COLO829 (cell line): ENCODE results near the gene PCDHGA8.
"Not testable (repeated sequence)": the region's sequence is repeated elsewhere in the genome, so short reads cannot be mapped to it uniquely, and the experiment has no call there.

Experiments used
- DNase-seq: peaks from one replicate; pipeline ENCODE4 v3.0.0; 2012; ENCODE audit warnings: low spot score

PCDHGA8 gene

DNA sequence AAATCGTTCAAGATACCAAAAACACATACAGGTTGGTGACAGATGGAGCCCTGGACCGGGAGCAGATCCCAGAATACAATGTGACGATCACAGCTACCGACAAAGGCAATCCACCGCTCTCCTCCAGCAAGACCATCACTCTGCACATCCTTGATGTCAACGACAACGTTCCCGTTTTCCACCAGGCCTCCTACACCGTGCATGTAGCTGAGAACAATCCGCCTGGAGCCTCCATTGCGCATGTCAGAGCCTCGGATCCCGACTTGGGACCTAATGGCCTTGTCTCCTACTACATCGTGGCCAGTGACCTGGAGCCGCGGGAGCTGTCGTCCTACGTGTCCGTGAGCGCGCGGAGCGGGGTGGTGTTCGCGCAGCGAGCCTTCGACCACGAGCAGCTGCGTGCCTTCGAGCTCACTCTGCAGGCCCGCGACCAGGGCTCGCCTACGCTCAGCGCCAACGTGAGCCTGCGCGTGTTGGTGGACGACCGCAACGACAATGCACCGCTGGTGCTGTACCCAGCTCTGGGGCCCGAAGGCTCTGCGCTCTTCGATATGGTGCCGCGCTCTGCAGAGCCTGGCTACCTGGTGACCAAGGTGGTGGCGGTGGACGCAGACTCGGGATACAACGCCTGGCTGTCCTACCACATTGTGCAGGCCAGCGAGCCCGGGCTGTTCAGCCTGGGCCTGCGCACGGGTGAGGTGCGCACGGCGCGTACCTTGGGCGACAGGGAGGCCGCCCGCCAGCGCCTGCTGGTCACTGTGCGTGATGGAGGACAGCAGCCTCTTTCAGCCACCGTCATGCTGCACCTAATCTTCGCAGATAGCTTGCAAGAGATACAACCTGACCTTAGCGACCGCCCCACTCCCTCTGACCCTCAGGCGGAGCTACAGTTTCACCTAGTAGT is 20.6 kb upstream of the PCDHGA8 start:
- DNase-seq, result no peak

DNA sequence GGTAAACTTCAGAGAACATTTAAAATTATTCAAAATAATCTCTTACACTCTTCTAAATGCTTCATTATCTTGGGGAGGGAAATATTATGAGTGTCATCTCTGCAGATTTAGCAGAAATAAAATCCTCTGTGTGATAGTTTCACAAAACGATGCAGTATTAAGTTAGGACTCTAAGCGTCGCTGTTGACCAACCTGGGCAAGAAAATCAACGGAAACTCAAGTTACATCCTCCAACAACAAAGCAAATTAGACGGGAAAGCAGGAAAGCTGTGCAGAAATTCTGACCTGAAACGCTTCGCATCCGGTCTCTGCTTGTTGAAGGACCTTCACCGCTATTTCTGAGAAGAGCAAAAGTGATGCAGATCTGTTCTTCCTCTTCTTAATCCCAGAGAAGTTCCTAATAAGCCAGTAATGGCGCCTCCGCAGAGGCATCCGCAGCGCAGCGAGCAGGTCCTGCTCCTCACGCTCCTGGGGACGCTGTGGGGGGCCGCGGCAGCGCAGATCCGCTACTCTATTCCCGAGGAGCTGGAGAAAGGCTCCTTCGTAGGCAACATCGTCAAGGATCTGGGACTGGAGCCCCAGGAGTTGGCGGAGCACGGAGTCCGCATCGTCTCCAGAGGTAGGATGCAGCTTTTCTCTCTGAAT is 18.6 kb upstream of the PCDHGA8 start, which contains the start of gene PCDHGA6:
PCDHGA6 (plus strand) TSS at position 219 of the 645 bp plus-strand sequence; CDS start at position 412, 193 bp downstream.
- peak; percentile 3 for DNase-seq

DNA sequence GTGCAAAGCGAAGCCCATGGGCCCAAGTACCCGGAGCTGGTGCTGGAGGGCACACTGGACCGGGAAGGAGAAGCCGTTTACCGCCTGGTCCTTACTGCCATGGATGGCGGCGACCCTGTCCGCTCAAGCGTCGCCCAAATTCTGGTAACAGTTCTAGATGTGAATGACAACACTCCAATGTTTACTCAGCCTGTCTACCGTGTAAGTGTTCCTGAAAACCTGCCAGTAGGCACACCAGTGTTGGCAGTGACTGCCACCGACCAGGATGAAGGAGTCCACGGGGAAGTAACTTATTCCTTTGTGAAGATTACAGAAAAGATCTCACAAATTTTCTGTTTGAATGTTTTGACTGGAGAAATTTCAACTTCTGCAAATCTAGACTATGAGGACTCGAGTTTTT is 17.8 kb upstream of the PCDHGA8 start:
- no peak for DNase-seq

DNA sequence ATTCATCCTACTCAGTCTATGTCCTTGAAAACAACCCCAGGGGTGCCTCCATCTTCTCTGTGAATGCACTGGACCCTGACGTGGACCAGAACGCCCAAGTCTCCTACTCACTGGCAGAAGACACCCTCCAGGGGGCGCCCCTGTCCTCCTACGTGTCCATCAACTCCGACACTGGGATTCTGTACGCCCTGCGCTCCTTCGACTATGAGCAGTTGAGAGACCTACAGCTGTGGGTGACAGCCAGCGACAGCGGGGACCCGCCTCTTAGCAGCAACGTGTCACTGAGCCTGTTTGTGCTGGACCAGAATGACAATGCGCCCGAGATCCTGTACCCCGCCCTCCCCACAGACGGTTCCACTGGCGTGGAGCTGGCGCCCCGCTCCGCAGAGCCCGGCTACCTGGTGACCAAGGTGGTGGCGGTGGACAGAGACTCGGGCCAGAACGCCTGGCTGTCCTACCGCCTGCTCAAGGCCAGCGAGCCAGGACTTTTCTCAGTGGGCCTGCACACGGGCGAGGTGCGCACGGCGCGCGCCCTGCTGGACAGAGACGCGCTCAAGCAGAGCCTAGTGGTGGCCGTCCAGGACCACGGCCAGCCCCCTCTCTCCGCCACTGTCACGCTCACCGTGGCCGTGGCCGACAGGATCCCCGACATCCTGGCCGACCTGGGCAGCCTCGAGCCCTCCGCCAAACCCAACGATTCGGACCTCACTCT is 16.8 kb upstream of the PCDHGA8 start:
- DNase-seq, result not testable (repeated sequence)

DNA sequence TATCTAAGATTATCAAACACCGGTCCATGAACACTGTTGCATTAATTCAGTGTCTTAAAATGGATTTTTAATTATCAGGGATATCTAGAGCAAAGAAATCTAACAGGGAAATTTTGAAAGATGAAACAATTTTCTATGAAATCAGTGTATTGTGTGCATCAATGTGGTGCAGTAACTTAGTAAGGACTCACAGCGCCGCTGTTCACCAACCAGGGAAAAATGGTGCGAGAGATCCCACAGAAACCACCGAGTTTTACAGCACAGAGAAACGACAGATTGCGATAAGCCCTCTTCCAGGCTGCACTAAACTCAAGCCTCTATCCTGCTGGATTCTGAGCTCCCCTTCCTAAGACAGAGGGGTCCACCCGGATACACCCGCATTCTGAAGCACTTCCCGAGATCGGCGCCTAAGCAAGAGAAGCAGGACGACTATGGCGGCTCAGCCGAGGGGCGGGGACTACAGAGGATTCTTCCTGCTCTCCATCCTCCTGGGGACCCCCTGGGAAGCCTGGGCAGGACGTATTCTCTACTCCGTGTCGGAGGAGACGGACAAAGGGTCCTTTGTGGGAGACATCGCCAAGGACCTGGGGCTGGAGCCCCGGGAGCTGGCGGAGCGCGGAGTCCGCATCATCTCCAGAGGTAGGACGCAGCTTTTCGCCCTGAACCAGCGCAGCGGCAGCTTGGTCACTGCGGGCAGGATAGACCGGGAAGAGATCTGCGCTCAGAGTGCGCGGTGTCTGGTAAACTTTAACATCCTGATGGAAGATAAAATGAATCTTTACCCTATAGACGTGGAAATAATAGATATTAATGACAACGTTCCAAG is 9.8 kb upstream of the PCDHGA8 start, which contains the start of gene PCDHGA7:
PCDHGA7 (plus strand) TSS at position 274 of the 826 bp plus-strand sequence; CDS start at position 432, 158 bp downstream.
- DNase-seq, result no peak

DNA sequence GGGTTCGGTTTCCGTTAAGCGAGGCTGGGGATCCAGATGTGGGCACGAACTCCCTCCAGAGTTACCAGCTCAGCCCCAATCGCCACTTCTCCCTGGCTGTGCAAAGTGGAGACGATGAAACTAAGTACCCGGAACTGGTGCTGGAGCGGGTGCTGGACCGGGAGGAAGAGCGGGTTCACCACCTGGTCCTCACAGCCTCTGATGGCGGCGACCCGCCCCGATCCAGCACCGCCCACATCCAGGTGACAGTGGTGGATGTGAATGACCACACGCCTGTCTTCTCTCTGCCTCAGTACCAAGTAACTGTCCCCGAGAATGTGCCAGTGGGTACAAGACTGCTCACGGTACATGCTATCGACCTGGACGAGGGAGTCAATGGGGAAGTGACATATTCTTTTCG is 9.1 kb upstream of the PCDHGA8 start:
- DNase-seq, result no peak

DNA sequence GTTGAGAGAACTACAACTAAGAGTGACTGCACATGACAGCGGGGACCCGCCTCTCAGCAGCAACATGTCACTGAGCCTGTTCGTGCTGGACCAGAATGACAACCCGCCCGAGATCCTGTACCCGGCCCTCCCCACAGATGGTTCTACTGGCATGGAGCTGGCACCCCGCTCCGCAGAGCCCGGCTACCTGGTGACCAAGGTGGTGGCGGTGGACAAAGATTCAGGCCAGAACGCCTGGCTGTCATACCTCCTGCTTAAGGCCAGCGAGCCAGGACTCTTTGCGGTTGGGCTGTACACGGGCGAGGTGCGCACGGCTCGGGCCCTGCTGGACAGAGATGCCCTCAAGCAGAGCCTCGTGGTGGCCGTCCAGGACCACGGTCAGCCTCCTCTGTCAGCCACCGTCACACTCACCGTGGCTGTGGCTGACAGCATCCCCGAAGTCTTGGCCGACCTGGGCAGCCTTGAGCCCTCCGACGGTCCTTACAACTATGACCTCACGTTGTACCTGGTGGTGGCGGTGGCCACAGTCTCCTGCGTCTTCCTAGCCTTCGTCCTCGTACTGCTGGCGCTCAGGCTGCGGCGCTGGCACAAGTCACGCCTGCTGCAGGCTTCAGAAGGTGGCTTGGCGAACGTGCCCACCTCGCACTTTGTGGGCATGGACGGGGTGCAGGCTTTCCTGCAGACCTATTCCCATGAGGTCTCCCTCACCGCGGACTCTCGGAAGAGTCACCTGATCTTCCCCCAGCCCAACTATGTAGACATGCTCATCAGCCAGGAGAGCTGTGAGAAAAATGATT is 7.8 kb upstream of the PCDHGA8 start:
- DNase-seq, result no peak

DNA sequence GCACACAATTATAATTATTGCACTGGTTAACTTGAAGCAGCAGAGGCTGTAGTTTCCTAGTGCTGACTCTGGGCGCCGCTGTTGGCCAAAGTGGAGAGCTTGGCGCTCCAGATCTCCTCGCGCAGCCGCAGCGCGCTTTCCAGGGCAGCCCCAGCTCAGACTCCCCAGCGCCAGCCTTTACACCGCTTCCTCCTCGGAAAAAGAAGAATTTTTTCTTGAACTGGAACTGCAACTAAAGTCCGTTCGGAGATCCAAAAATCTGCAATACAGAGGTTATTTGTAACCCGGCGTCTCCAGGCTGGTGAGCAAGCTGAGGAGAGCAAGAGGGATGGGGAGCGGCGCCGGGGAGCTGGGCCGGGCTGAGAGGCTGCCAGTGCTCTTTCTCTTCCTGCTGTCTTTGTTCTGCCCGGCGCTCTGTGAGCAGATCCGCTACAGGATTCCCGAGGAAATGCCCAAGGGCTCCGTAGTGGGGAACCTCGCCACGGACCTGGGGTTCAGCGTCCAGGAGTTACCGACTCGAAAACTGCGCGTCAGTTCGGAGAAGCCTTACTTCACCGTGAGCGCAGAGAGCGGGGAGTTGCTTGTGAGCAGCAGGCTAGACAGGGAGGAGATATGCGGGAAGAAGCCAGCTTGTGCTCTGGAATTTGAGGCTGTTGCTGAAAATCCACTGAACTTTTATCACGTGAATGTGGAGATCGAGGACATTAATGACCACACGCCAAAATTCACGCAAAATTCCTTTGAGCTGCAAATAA is 4.7 kb upstream of the PCDHGA8 start, which contains the start of gene PCDHGB4:
PCDHGB4 (plus strand) TSS at position 142 of the 755 bp plus-strand sequence; CDS start at position 329, 187 bp downstream.
- DNase-seq, result not testable (repeated sequence)

DNA sequence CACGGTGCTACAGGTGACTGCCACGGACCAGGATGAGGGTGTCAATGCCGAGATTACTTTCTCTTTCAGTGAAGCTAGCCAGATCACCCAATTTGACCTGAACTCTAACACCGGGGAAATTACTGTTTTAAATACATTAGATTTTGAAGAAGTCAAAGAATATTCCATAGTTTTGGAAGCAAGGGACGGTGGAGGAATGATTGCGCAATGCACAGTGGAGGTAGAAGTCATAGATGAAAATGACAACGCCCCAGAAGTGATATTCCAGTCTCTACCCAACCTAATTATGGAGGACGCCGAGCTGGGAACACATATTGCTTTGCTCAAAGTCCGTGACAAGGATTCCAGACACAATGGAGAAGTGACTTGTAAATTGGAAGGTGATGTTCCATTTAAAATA is 3.8 kb upstream of the PCDHGA8 start:
- DNase-seq, result no peak

DNA sequence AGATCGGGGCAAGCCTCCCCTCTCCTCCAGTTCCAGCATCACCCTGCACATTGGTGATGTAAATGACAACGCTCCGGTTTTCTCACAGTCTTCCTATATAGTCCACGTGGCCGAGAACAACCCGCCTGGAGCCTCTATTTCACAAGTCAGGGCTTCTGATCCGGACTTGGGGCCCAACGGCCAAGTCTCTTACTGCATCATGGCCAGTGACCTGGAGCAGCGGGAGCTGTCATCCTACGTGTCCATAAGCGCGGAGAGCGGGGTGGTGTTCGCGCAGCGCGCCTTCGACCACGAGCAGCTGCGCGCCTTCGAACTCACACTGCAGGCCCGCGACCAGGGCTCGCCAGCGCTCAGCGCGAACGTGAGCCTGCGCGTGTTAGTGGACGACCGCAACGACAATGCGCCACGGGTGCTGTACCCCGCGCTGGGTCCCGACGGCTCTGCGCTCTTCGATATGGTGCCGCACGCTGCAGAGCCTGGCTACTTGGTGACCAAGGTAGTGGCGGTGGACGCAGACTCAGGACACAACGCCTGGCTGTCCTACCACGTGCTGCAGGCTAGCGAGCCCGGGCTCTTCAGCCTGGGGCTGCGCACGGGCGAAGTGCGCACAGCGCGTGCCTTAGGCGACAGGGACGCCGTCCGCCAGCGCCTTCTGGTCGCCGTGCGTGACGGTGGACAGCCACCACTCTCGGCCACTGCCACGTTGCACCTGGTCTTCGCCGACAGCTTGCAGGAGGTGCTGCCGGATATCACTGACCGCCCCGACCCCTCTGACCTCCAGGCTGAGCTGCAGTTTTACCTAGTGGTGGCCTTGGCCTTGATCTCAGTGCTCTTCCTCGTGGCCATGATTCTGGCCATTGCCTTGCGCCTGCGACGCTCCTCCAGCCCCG is 3.0 kb upstream of the PCDHGA8 start:
- no peak for DNase-seq

DNA sequence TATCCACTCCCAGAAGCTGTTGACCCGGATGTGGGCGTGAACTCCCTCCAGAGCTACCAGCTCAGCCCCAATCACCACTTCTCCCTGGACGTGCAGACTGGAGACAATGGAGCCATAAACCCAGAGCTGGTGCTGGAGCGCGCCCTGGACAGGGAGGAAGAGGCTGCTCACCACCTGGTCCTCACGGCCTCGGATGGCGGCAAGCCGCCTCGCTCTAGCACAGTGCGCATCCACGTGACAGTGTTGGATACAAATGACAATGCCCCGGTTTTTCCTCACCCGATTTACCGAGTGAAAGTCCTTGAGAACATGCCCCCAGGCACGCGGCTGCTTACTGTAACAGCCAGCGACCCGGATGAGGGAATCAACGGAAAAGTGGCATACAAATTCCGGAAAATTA is 834 bp downstream of the PCDHGA8 start:
- no peak for DNase-seq

DNA sequence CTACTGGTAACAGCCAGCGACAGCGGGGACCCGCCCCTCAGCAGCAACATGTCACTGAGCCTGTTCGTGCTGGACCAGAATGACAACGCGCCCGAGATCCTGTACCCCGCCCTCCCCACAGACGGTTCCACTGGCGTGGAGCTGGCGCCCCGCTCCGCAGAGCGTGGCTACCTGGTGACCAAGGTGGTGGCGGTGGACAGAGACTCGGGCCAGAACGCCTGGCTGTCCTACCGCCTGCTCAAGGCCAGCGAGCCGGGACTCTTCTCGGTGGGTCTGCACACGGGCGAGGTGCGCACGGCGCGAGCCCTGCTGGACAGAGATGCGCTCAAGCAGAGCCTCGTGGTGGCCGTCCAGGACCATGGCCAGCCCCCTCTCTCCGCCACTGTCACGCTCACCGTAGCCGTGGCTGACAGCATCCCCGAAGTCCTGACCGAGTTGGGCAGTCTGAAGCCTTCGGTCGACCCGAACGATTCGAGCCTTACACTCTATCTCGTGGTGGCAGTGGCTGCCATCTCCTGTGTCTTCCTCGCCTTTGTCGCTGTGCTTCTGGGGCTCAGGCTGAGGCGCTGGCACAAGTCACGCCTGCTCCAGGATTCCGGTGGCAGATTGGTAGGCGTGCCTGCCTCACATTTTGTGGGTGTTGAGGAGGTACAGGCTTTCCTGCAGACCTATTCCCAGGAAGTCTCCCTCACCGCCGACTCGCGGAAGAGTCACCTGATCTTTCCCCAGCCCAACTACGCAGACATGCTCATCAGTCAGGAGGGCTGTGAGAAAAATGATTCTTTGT is 2.2 kb downstream of the PCDHGA8 start:
- DNase-seq, result not testable (repeated sequence)

DNA sequence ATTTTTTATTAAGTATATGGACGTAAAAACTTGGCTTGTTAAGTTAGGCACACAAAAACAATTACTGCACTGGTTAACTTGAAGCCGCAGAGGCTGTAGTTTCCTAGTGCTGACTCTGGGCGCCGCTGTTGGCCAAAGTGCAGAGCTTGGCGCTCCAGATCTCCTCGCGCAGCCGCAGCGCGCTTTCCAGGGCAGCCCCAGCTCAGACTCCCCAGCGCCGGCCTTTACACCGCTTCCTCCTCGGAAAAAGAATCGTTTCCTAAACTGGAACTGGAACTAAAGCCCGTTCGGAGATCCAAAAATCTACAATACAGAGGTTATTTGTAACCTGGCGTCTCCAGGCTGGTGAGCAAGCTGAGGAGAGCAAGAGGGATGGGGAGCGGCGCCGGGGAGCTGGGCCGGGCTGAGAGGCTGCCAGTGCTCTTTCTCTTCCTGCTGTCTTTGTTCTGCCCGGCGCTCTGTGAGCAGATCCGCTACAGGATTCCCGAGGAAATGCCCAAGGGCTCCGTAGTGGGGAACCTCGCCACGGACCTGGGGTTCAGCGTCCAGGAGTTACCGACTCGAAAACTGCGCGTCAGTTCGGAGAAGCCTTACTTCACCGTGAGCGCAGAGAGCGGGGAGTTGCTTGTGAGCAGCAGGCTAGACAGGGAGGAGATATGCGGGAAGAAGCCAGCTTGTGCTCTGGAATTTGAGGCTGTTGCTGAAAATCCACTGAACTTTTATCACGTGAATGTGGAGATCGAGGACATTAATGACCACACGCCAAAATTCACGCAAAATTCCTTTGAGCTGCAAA is 5.5 kb downstream of the PCDHGA8 start, which contains the start of gene PCDHGB5:
PCDHGB5 (plus strand) TSS at position 192 of the 796 bp plus-strand sequence; CDS start at position 373, 181 bp downstream.
- peak; percentile 23 for DNase-seq

DNA sequence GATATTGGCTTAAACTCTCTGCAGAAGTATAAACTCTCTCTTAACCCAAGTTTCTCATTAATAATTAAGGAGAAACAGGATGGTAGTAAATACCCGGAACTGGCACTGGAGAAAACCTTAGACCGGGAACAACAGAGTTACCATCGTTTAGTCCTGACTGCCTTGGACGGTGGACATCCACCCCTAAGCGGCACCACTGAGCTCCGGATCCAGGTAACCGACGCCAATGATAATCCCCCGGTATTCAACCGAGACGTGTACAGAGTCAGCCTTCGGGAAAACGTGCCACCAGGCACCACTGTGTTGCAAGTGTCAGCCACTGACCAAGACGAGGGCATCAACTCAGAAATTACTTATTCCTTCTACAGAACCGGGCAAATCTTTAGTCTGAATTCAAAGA is 6.2 kb downstream of the PCDHGA8 start:
- DNase-seq, result no peak

DNA sequence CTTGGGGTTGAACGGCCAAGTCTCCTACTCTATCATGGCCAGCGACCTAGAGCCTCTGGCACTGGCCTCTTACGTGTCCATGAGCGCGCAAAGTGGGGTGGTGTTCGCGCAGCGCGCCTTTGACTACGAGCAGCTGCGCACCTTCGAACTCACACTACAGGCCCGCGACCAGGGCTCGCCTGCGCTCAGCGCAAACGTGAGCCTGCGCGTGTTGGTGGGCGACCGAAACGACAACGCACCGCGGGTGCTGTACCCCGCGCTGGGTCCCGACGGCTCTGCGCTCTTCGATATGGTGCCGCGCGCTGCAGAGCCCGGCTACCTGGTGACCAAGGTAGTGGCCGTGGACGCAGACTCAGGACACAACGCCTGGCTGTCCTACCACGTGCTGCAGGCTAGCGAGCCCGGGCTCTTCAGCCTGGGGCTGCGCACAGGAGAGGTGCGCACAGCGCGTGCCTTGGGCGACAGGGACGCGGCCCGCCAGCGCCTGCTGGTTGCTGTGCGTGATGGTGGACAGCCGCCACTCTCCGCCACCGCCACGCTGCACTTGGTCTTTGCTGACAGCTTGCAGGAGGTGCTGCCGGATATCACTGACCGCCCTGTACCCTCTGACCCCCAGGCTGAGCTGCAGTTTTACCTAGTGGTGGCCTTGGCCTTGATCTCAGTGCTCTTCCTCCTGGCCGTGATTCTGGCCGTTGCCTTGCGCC is 7.3 kb downstream of the PCDHGA8 start:
- no peak for DNase-seq

DNA sequence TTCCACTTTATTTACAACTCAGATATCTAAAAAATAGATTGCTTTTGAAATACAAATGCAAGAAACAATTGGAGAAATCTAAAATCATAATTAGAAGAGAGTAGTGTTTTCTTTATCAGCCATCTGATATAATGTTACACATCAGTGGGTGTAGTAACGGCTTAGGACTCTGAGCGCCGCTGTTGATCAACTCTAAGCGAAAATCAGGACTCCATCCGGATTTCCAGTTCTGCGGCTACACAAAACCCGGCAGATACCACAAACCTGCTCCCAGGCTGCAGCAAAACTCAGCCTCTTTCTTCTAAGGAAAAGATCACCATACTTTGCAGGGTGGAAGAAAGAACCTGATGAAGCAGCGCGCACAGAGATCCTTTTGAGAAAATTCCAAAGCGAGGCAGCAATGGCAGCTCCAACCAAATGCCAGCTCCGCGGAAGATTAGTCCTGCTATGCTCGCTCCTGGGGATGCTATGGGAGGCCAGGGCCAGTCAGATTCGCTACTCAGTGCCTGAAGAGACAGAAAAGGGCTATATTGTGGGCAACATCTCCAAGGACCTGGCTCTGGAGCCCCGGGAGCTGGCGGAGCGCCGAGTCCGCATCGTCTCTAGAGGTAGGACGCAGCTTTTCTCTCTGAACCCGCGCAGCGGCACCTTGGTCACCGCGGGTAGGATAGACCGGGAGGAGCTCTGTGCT is 10.3 kb downstream of the PCDHGA8 start, which contains the start of gene PCDHGA9:
PCDHGA9 (plus strand) TSS at position 226 of the 691 bp plus-strand sequence; CDS start at position 401, 175 bp downstream.
- DNase-seq, result no peak
